BLaER1 treated with 17β-estradiol and CSF1 and Interleukin-3, amounts not matched to agents 10 nM and 100 nM (cell line): Measurements from ENCODE around the gene TNS1.

ENCODE experiments used
- H3K27ac ChIP-seq, 11 experiments: shearing (Covaris generic); formaldehyde crosslinking; 2 replicates each; pipeline ENCODE4 v1.8.1; 2022
- H3K27me3 ChIP-seq, 11 experiments: shearing (Covaris generic); formaldehyde crosslinking; 2 replicates each; pipeline ENCODE4 v1.8.1; 2022
- H3K36me3 ChIP-seq, 11 experiments: shearing (Covaris generic); formaldehyde crosslinking; 2 replicates each; pipeline ENCODE4 v1.8.1; 2022
- H3K4me1 ChIP-seq, 10 experiments: shearing (Covaris generic); formaldehyde crosslinking; 2 replicates each; pipeline ENCODE4 v1.8.1; 2022
- H3K4me2 ChIP-seq, 11 experiments: shearing (Covaris generic); formaldehyde crosslinking; 2 replicates each; pipeline ENCODE4 v1.8.1; 2022
- H3K4me3 ChIP-seq, 10 experiments: shearing (Covaris generic); formaldehyde crosslinking; 2 replicates each; pipeline ENCODE4 v1.8.1; 2022
- H3K9ac ChIP-seq, 11 experiments: shearing (Covaris generic); formaldehyde crosslinking; 2 replicates each; pipeline ENCODE4 v1.8.1; 2022
- H3K9me3 ChIP-seq, 11 experiments: shearing (Covaris generic); formaldehyde crosslinking; replicated peaks in 1 of 11; 2 replicates each; pipeline ENCODE4 v1.8.1; 2022
- H4K20me1 ChIP-seq, 11 experiments: shearing (Covaris generic); formaldehyde crosslinking; 2 replicates each; pipeline ENCODE4 v1.8.1; 2022
- Cebpa-rat ChIP-seq, 11 experiments: shearing (Covaris generic); IDR thresholded peaks; 2 replicates each; pipeline ENCODE4 v1.8.1; 2022

The TNS1 gene

GRCh38 chr2:217859926-217860325 is 142.9 kb downstream of the TNS1 start:
- peaks cover 10 to 43% (median 33%) of the 10 kb centered on the region in 10 experiments for H3K4me1 ChIP-seq
- H3K27ac ChIP-seq: no peak overlapping the region

GRCh38 chr2:217858519-217859491 is 144.0 kb downstream of the TNS1 start:
- H3K27ac ChIP-seq: no peak overlapping the region
- no peak for TF ChIP-seq Cebpa-rat (IDR thresholded peaks at IDR 0.05)
- H3K4me3 ChIP-seq: no peak overlapping the region
- peaks cover 2 to 33% (median 22%) of the 10 kb centered on the region in 10 experiments; a peak in 16 of 20 replicates for H3K4me1 ChIP-seq
- H3K27me3 ChIP-seq: peaks cover 0 to 74% (median 0%) of the 10 kb centered on the region in 11 experiments; a peak in 7 of 22 replicates
- no peaks in the 10 kb centered on the region for H3K9me3 ChIP-seq
- H3K36me3 ChIP-seq: peaks cover 0 to 70% (median 23%) of the 10 kb centered on the region in 11 experiments; a peak in 11 of 22 replicates
- H4K20me1 ChIP-seq: peaks cover 0 to 96% (median 11%) of the 10 kb centered on the region in 11 experiments; a peak in 12 of 22 replicates
- H3K4me2 ChIP-seq: peak overlapping the region in 7 of 11 experiments; percentile 10 to 29 (median 18); a peak in 4 of 22 replicates
- no peak overlapping the region for H3K9ac ChIP-seq

More at GRCh38 chr2:217859926-217860325, 142.9 kb downstream of the TNS1 start:
- no peak overlapping the region for H3K4me3 ChIP-seq
- no peak overlapping the region for H3K9ac ChIP-seq
- H3K36me3 ChIP-seq: peaks cover 0 to 68% (median 18%) of the 10 kb centered on the region in 11 experiments; a peak in 11 of 22 replicates
- H3K9me3 ChIP-seq: no peaks in the 10 kb centered on the region
- H3K4me2 ChIP-seq: no peak overlapping the region
- H3K27me3 ChIP-seq: peaks cover 0 to 71% (median 0%) of the 10 kb centered on the region in 11 experiments; a peak in 6 of 22 replicates
- TF ChIP-seq Cebpa-rat (IDR thresholded peaks at IDR 0.05): no peak
- H4K20me1 ChIP-seq: peaks cover 0 to 96% (median 11%) of the 10 kb centered on the region in 11 experiments; a peak in 14 of 22 replicates

- Histone ChIP-seq H3K4me1 (peaks cover 0 to 26% (median 19%) of the 10 kb centered on the region in 10 experiments; a peak in 15 of 20 replicates), H4K20me1 (peaks cover 0 to 96% (median 11%) of the 10 kb centered on the region in 11 experiments; a peak in 12 of 22 replicates), H3K4me3 (no peak overlapping the region), H3K27ac (0 out of 22 replicates have a peak overlapping the region, but pooled peaks of 1 of the 11 experiments have one; percentile 12), H3K4me2 (peak overlapping the region in 6 of 11 experiments; percentile 10 to 29 (median 21); a peak in 3 of 22 replicates), H3K27me3 (peaks cover 0 to 83% (median 0%) of the 10 kb centered on the region in 11 experiments; a peak in 8 of 22 replicates), H3K9me3 (no peaks in the 10 kb centered on the region), H3K9ac (no peak overlapping the region), H3K36me3 (peaks cover 0 to 69% (median 15%) of the 10 kb centered on the region in 11 experiments; a peak in 11 of 22 replicates)
- no peak for TF ChIP-seq Cebpa-rat (IDR thresholded peaks at IDR 0.05)
These were observed 144.9 kb downstream of the TNS1 start for GRCh38 chr2:217857624-217858506.

- no peak overlapping the region for H3K27ac ChIP-seq
- no peak overlapping the region for H3K9ac ChIP-seq
- H3K36me3 ChIP-seq: peaks cover 0 to 67% (median 14%) of the 10 kb centered on the region in 11 experiments; a peak in 11 of 22 replicates
- no peak overlapping the region for H3K4me2 ChIP-seq
- H3K4me1 ChIP-seq: peaks cover 5 to 24% (median 17%) of the 10 kb centered on the region in 10 experiments; a peak in 19 of 20 replicates
- H3K9me3 ChIP-seq: no peaks in the 10 kb centered on the region
- H3K27me3 ChIP-seq: peaks cover 0 to 91% (median 0%) of the 10 kb centered on the region in 11 experiments; a peak in 8 of 22 replicates
- peaks cover 0 to 99% (median 11%) of the 10 kb centered on the region in 11 experiments; a peak in 13 of 22 replicates for H4K20me1 ChIP-seq
- H3K4me3 ChIP-seq: no peak overlapping the region
- no peak for TF ChIP-seq Cebpa-rat (IDR thresholded peaks at IDR 0.05)
These were observed 145.9 kb downstream of the TNS1 start for GRCh38 chr2:217856871-217857270.

GRCh38 chr2:217856159-217856558 is 146.6 kb downstream of the TNS1 start:
- H3K4me1 ChIP-seq: peaks cover 12 to 30% (median 21%) of the 10 kb centered on the region in 10 experiments
- no peak overlapping the region for H3K27ac ChIP-seq
- H3K27me3 ChIP-seq: peaks cover 0 to 88% (median 0%) of the 10 kb centered on the region in 11 experiments; a peak in 8 of 22 replicates
- peaks cover 0 to 60% (median 14%) of the 10 kb centered on the region in 11 experiments; a peak in 11 of 22 replicates for H3K36me3 ChIP-seq
- no peak overlapping the region for H3K9ac ChIP-seq
- TF ChIP-seq Cebpa-rat (IDR thresholded peaks at IDR 0.05): no peak
- no peak overlapping the region for H3K4me3 ChIP-seq
- H3K4me2 ChIP-seq: no peak overlapping the region
- no peaks in the 10 kb centered on the region for H3K9me3 ChIP-seq
- H4K20me1 ChIP-seq: peaks cover 0 to 99% (median 11%) of the 10 kb centered on the region in 11 experiments; a peak in 13 of 22 replicates

- Histone ChIP-seq H3K36me3 (peaks cover 0 to 47% (median 14%) of the 10 kb centered on the region in 11 experiments; a peak in 11 of 22 replicates), H3K4me3 (no peak overlapping the region), H3K9me3 (no peaks in the 10 kb centered on the region; a peak in 1 of 22 replicates), H3K27me3 (peaks cover 0 to 77% (median 0%) of the 10 kb centered on the region in 11 experiments; a peak in 8 of 22 replicates), H3K4me2 (no peak overlapping the region), H3K4me1 (peaks cover 25 to 39% (median 34%) of the 10 kb centered on the region in 10 experiments), H4K20me1 (peaks cover 0 to 99% (median 11%) of the 10 kb centered on the region in 11 experiments; a peak in 13 of 22 replicates), H3K9ac (no peak overlapping the region), H3K27ac (no peak overlapping the region)
- TF ChIP-seq Cebpa-rat (IDR thresholded peaks at IDR 0.05): no peak
These were observed 147.9 kb downstream of the TNS1 start for GRCh38 chr2:217854684-217855420.

GRCh38 chr2:217853961-217854360 is 148.8 kb downstream of the TNS1 start:
- H4K20me1 ChIP-seq: peaks cover 0 to 99% (median 10%) of the 10 kb centered on the region in 11 experiments; a peak in 13 of 22 replicates
- peaks cover 0 to 77% (median 0%) of the 10 kb centered on the region in 11 experiments; a peak in 8 of 22 replicates for H3K27me3 ChIP-seq
- H3K9ac ChIP-seq: no peak overlapping the region
- TF ChIP-seq Cebpa-rat (IDR thresholded peaks at IDR 0.05): no peak
- H3K4me3 ChIP-seq: no peak overlapping the region
- H3K27ac ChIP-seq: no peak overlapping the region
- peaks cover 29 to 41% (median 34%) of the 10 kb centered on the region in 10 experiments for H3K4me1 ChIP-seq
- H3K36me3 ChIP-seq: peaks cover under 1 to 44% (median 23%) of the 10 kb centered on the region in 11 experiments; a peak in 14 of 22 replicates
- no peaks in the 10 kb centered on the region; a peak in 1 of 22 replicates for H3K9me3 ChIP-seq
- no peak overlapping the region for H3K4me2 ChIP-seq
